HEK293T (cell line): ENCODE data around the gene SLC35F3.

Experiments used
- BHLHE40 ChIP-seq: fragments of 450-650 bp; IDR thresholded peaks from 2 replicates; pipeline ENCODE4 v1.6.1; 2016; ENCODE audit warnings: mild to moderate bottlenecking, moderate library complexity, borderline replicate concordance
- ELF4 ChIP-seq: fragments of 450-650 bp; IDR thresholded peaks from 2 replicates; pipeline ENCODE4 v1.6.1; 2017; ENCODE audit warnings: antibody characterized with exemption
- FOXM1 ChIP-seq: fragments of 450-650 bp; IDR thresholded peaks from 2 replicates; pipeline ENCODE4 v1.6.1; 2017; ENCODE audit warnings: mild to moderate bottlenecking, borderline replicate concordance
- SUZ12 ChIP-seq: fragments of 450-650 bp; IDR thresholded peaks from 2 replicates; pipeline ENCODE4 v1.6.1; 2016; ENCODE audit warnings: mild to moderate bottlenecking

DNA sequence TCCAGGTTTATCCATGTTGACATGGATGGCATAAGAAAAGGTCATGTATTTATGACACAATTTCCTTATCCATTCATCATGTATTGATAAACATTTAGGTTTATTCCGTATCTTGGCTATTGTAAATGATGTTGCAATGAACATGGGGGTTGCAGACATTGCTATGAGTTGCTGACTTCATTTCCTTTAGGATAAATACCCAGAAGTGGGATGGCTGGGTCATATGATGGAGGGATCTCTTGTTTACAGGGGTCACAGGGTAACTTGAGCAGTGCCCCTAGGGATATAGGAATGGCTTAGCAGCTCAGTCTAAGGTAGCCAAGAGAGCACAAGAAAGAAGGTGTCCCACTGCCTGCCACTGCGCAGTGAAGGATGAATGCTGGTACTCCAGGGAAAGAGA is 239.2 kb downstream of the SLC35F3 start:
- TF ChIP-seq ELF4: no peak
- no peak for TF ChIP-seq SUZ12
- TF ChIP-seq BHLHE40: no peak
- no peak for TF ChIP-seq FOXM1
